HepG2 (cell line): Measurements from ENCODE around the gene PCNX1. TPM values are rescaled to one million over a fixed set of nuclear protein-coding genes. Genes with fewer than 3 reads are reported as not detected.
A peak's percentile ranks its signal among the peaks of the same experiment; 100 is the strongest.

Experiments
- ATAC-seq: fragments of 200-7000 bp; cut with Tn5 transposase; 3 replicates; pipeline ENCODE4 v1.9.1; 2020; ENCODE audit warnings: mild to moderate bottlenecking, moderate library complexity
- BruUV-seq: library from RNA; stranded (reverse); fragments of 400-500 nt; replicated peaks from 2 replicates; lab custom pipeline; 2021; lab: Mats Ljungman, UMichigan
- CTCF ChIA-PET: fragments of 300-600 bp; formaldehyde crosslinking; extraction: SDS; loops from one replicate; lab custom pipeline; 2021; ENCODE audit warnings: low total read pairs, inconsistent platforms, low intra/inter-chr PET ratio; lab: Yijun Ruan, JAX
- POLR2A ChIA-PET: fragments of 350-600 bp; sonication (Branson Sonifier 250); formaldehyde crosslinking; loops from one replicate; lab custom pipeline; 2020; ENCODE audit warnings: antibody characterized with exemption, inconsistent platforms; lab: Yijun Ruan, JAX
- DNase-seq: peaks from one replicate; pipeline ENCODE4 v3.0.0-alpha.2; 2015; ENCODE audit warnings: low spot score
- FAIRE-seq: peaks from 3 replicates; lab custom pipeline; 2011; peaks lifted over from hg19 to GRCh38; lab: Jason Lieb, UNC
- H2AFZ ChIP-seq: one replicate; pipeline ENCODE4 v1.6.1; 2011; ENCODE audit warnings: low read length, inconsistent platforms
- H3K27ac ChIP-seq: fragments of 300-600 bp; 3 replicates; pipeline ENCODE4 v1.8.0; 2011; ENCODE audit warnings: mixed run types, mild to moderate bottlenecking, mixed read lengths, low read length, inconsistent platforms; ENCODE audit not compliant: insufficient read depth; ENCODE audit errors: extremely low read length
- H3K27me3 ChIP-seq, 2 experiments: fragments of 200-600 bp in 1 of 2; 2 replicates in 1 of 2; 3 replicates in 1 of 2; pipeline versions ENCODE4 v1.6.0 to v1.8.0; 2011; ENCODE audit warnings: low read length in 2 of 2, mild to moderate bottlenecking in 2 of 2, moderate library complexity in 2 of 2, inconsistent platforms in 1 of 2; ENCODE audit not compliant: insufficient read depth in 2 of 2, control insufficient read depth in 1 of 2
- H3K36me3 ChIP-seq, 2 experiments: fragments of 200-600 bp in 1 of 2; replicated peaks in 1 of 2; 2 replicates in 1 of 2; 3 replicates in 1 of 2; pipeline versions ENCODE4 v1.5.1 to v1.8.0; 2011; ENCODE audit warnings: low read length in 2 of 2, inconsistent platforms in 1 of 2; ENCODE audit not compliant: insufficient read depth in 2 of 2, control insufficient read depth in 1 of 2
- H3K4me1 ChIP-seq: 2 replicates; pipeline ENCODE4 v1.5.1; 2012; ENCODE audit warnings: low read length, inconsistent platforms; ENCODE audit not compliant: insufficient read depth
- H3K4me2 ChIP-seq: 2 replicates; pipeline ENCODE4 v1.6.0; 2011; ENCODE audit warnings: low read depth, low read length, inconsistent platforms
- H3K4me3 ChIP-seq, 3 experiments: fragments of 200-600 bp in 1 of 3; sonication (generic), shearing (Covaris generic) in 1 of 3; replicated peaks in 1 of 3; 2 replicates each; pipeline ENCODE4 v1.5.1; 2011 to 2016; ENCODE audit warnings: low read length in 3 of 3, inconsistent platforms in 2 of 3, low read depth in 2 of 3, mild to moderate bottlenecking in 2 of 3, control low read depth in 1 of 3, mixed read lengths in 1 of 3; ENCODE audit not compliant: insufficient read depth in 1 of 3
- H3K79me2 ChIP-seq: one replicate; pipeline ENCODE4 v1.6.1; 2011; ENCODE audit warnings: low read length, inconsistent platforms; ENCODE audit not compliant: insufficient read depth
- H3K9ac ChIP-seq: 2 replicates; pipeline ENCODE4 v1.6.0; 2011; ENCODE audit warnings: mild to moderate bottlenecking, low read depth, low read length, inconsistent platforms; ENCODE audit not compliant: insufficient read depth
- H3K9me3 ChIP-seq: 2 replicates; pipeline ENCODE4 v1.5.1; 2012; ENCODE audit warnings: mild to moderate bottlenecking, low read length
- H4K20me1 ChIP-seq: 2 replicates; pipeline ENCODE4 v1.6.0; 2011; ENCODE audit warnings: inconsistent platforms, mild to moderate bottlenecking, low read length, moderate library complexity; ENCODE audit not compliant: insufficient read depth
- GABPA ChIP-seq, 2 experiments: IDR thresholded peaks; 2 replicates each; pipeline ENCODE4 v1.6.1; 2011 to 2016; ENCODE audit warnings: low read depth in 2 of 2, low read length in 1 of 2, missing biosample characterization in 1 of 2, missing genetic modification characterization in 1 of 2
- JUN ChIP-seq: sonication (generic); formaldehyde crosslinking; IDR thresholded peaks from 2 replicates; pipeline ENCODE4 v1.4.0; 2020; ENCODE audit warnings: mild to moderate bottlenecking, missing genetic modification reagents
- KLF6 ChIP-seq: IDR thresholded peaks from 2 replicates; pipeline ENCODE4 v1.8.0; 2016; ENCODE audit warnings: missing biosample characterization, missing genetic modification reagents
- MAFF ChIP-seq: IDR thresholded peaks from 2 replicates; pipeline ENCODE4 v1.6.1; 2011; ENCODE audit warnings: low read depth, low read length, improper control_type of control experiment
- MAFK ChIP-seq, 2 experiments: IDR thresholded peaks in 1 of 2; conservative IDR thresholded peaks in 1 of 2; 2 replicates each; pipeline ENCODE4 v1.6.1; 2011; ENCODE audit warnings: improper control_type of control experiment in 2 of 2, low read length in 2 of 2
- RELA ChIP-seq: sonication (generic); formaldehyde crosslinking; IDR thresholded peaks from 2 replicates; pipeline ENCODE4 v1.4.0; 2020; ENCODE audit warnings: missing genetic modification reagents
- ZFP62 ChIP-seq: sonication (generic); formaldehyde crosslinking; IDR thresholded peaks from 2 replicates; pipeline ENCODE4 v1.4.0; 2020; ENCODE audit warnings: missing genetic modification reagents
- ZNF383 ChIP-seq: sonication (generic); formaldehyde crosslinking; IDR thresholded peaks from 2 replicates; pipeline ENCODE4 v1.4.0; 2020; ENCODE audit warnings: missing genetic modification reagents, mild to moderate bottlenecking, borderline replicate concordance
- ZNF605 ChIP-seq: sonication (generic); formaldehyde crosslinking; IDR thresholded peaks from 2 replicates; pipeline ENCODE4 v1.8.0; 2022; ENCODE audit warnings: mild to moderate bottlenecking, missing genetic modification reagents
- WGBS: methylation state at CpG from one replicate; pipeline ENCODE4 v1.1.6; 2017; ENCODE audit warnings: low lambda C conversion rate; 5-methylcytosine and 5-hydroxymethylcytosine counted together
- in situ Hi-C: cut with HindIII; loops from 2 replicates; pipeline ENCODE4 v1.10.0; 2017; ENCODE audit warnings: low pct_unique_long_range_greater_than_20kb; ENCODE audit not compliant: extremely low pct_ligation_motif_present
- intact Hi-C: fragments of 100-400 bp; cut with micrococcal nuclease; formaldehyde crosslinking; loops from one replicate; pipeline ENCODE4 v1.10.0; 2022; ENCODE audit not compliant: unreplicated experiment
- polyA plus RNA-seq, 8 experiments: library from polyadenylated mRNA; depleted of rRNA in 3 of 8; stranded (reverse) in 7 of 8; unstranded in 1 of 8; fragments of >200 nt; fragmentation: Illumina TruSeq in 4 of 8; extraction: Trizol in 4 of 8; gene quantifications; 2 replicates each; pipeline versions ENCODE4 v1.2.1 to v1.2.3, GENCODE V29; 2011 to 2016; ENCODE audit warnings: low read depth in 4 of 8, missing spikeins in 1 of 8, mixed read lengths in 1 of 8; ENCODE audit not compliant: insufficient read depth in 1 of 8
- small RNA-seq, 3 experiments: library from RNA; depleted of rRNA; stranded (forward); fragments of <200 nt; gene quantifications; one replicate each; pipeline ENCODE3, GENCODE V24; 2012; ENCODE audit warnings: low read depth in 2 of 3, low replicate concordance in 1 of 3; ENCODE audit not compliant: insufficient read length in 3 of 3, insufficient read depth in 2 of 3
- total RNA-seq, 5 experiments: library from RNA; depleted of rRNA; stranded (reverse); fragments of >200 nt; fragmentation: Illumina TruSeq; extraction: Trizol; gene quantifications; 2 replicates each; pipeline ENCODE4 v1.2.3, GENCODE V29; 2016; ENCODE audit warnings: low read depth in 1 of 5
- TF ChIP-seq, protein P1 (sequence below): sonication (generic); formaldehyde crosslinking; IDR thresholded peaks from 2 replicates; pipeline ENCODE4 v1.5.0; 2020; ENCODE audit warnings: missing genetic modification reagents
- TF ChIP-seq, protein P2 (sequence below): sonication (generic); formaldehyde crosslinking; IDR thresholded peaks from 2 replicates; pipeline ENCODE4 v1.4.0; 2020; ENCODE audit warnings: missing genetic modification reagents

The PCNX1 gene
- total and polyA plus RNA-seq, 2 of the 13 experiments (the other 11 are each of a cell fraction or from before 2014, with no cell fraction given), result 24.9 to 30.3 TPM

DNA sequence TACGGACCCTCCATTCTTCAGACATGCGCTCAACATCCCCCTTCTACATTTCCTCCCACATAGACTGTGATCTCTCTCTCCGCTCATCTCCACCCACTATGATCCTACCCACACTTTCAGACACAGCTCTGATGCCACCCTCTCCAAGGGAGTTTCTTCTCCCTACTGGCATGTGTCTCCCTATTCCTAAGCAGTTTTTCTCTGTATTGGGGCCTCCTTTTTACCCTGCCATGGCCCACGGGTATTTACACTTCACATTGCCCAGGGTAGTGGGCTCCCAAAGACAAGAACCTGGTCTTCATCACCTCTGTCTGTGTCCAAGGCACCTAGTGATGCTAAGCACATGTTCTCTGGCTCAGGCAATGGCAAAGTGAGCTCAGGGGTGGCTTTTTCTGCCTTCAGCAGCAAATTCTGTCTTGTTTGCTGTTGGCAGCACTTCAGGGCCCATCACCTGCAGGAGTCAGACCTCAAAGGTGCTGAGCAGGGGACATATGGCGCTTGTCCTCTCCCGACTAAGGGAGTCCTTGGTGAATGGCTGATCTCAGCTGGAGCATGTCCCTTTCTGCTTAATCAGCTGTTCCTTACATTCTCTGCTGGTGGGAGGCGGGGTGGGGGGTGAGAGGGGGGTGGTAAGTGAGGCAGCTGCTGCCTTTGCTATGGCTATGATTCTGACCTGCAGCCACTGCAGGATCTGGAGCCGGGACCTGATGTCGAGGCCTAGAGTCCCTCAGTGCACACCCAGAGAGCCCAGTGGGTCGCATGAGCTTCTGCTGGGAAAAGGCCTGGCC, 256.8 kb downstream of the PCNX1 start:
- H3K4me3 ChIP-seq, result no peak overlapping the region
- CTCF ChIA-PET, result no interaction called here
- DNase-seq (no peak), ATAC-seq (no peak; the same call in 2 of the 3 replicates), FAIRE-seq (no peak)
- H4K20me1 ChIP-seq, result no peaks in the 10 kb centered on the region
- TF ChIP-seq KLF6 (no peak), JUN (CRISPR knock-in tag) (no peak), ZNF383 (CRISPR knock-in tag) (no peak), MAFK (conservative IDR thresholded peaks at IDR 0.05 in 1 of 2, IDR thresholded peaks at IDR 0.05 in 1 of 2; ENCODE audit: low read length in 2 of 2) (peak in 1 of 2 experiments; percentile 38; a peak in 2 of 4 replicates), RELA (no peak), MAFF (0 out of 2 replicates have a peak, but pooled peaks have one; percentile 8), ZFP62 (CRISPR knock-in tag) (no peak), GABPA (IDR thresholded peaks at IDR 0.05; ENCODE audit: low read depth, low read length) (no peak), GABPA (CRISPR knock-in tag; IDR thresholded peaks at IDR 0.05; ENCODE audit: low read depth) (no peak), ZNF605 (CRISPR knock-in tag) (no peak)
- TF ChIP-seq, protein P1, sequence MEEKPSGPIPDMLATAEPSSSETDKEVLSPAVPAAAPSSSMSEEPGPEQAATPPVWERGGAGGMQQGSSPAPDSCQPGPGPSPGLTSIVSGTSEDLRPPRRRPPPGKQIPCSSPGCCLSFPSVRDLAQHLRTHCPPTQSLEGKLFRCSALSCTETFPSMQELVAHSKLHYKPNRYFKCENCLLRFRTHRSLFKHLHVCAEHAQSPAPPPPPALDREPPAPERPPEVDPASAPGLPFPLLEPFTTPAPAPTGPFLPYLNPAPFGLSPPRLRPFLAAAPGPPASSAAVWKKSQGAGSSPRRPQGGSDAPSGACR (CRISPR knock-in tag), result no peak
- TF ChIP-seq, protein P2, sequence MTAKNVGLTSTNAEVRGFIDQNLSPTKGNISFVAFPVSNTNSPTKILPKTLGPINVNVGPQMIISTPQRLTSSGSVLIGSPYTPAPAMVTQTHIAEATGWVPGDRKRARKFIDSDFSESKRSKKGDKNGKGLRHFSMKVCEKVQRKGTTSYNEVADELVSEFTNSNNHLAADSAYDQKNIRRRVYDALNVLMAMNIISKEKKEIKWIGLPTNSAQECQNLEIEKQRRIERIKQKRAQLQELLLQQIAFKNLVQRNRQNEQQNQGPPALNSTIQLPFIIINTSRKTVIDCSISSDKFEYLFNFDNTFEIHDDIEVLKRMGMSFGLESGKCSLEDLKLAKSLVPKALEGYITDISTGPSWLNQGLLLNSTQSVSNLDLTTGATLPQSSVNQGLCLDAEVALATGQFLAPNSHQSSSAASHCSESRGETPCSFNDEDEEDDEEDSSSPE, result no peak
- in situ Hi-C loops (no loop called here), intact Hi-C loops (no loop called here)
- H3K27me3 ChIP-seq, result peaks cover 0 to 3% of the 10 kb centered on the region in 2 experiments; a peak in 2 of 5 replicates
- H3K9ac ChIP-seq, result no peak overlapping the region
- H3K4me2 ChIP-seq, result peak overlapping the region; percentile 50
- no peak overlapping the region for H2AFZ ChIP-seq
- H3K9me3 ChIP-seq, result no peaks in the 10 kb centered on the region
- H3K27ac ChIP-seq, result no peak overlapping the region
- POLR2A ChIA-PET, result no interaction called here
- peaks cover 27% of the 10 kb centered on the region for H3K4me1 ChIP-seq
- 31% methylated on average over 5 of the region's 10 CpGs for WGBS
- no TSS peak for BruUV-seq
- no peaks in the 10 kb centered on the region for H3K36me3 ChIP-seq
- no peaks in the 10 kb centered on the region for H3K79me2 ChIP-seq

Small RNAs within 50 kb of the gene (small RNA-seq; reads per million reads assigned to genes)
- 0 reads per million in 3 experiments for gene AC005230.1
- 0 reads per million in 3 experiments for gene GTF3AP2

Other genes starting within 250 kb of the PCNX1 start
- gene MAP3K9, start 97.9 kb upstream of the PCNX1 start, total RNA-seq (2016; rRNA removed; fragmentation: Illumina TruSeq; extraction: Trizol), result 3.5 and 4.5 TPM in 2 replicates
- 4.3 and 4.7 TPM in 2 replicates for gene MAP3K9, start 97.9 kb upstream of the PCNX1 start, polyA plus RNA-seq (2011; rRNA removed)